ENCODE measurements around the gene PRKCD.

Gene PRKCD

GRCh38 chr3:53238051-53238850 lies 77.2 kb downstream of the PRKCD start:
- TF ChIP-seq CSDC2 (CRISPR knock-in tag; IDR thresholded peaks at IDR 0.05) (peak; percentile 32; the same call in 1 of the 2 replicates), ISL1 (CRISPR knock-in tag; IDR thresholded peaks at IDR 0.05) (peak; percentile 78), ZFP30 (CRISPR knock-in tag; IDR thresholded peaks at IDR 0.05) (0 out of 2 replicates have a peak, but pooled peaks have one; percentile 24), ZNF8 (CRISPR knock-in tag; IDR thresholded peaks at IDR 0.05) (no peak), TCF4 (CRISPR knock-in tag; IDR thresholded peaks at IDR 0.05; ENCODE audit: borderline replicate concordance) (no peak), CREB5 (CRISPR knock-in tag; IDR thresholded peaks at IDR 0.05; ENCODE audit: low read depth) (no peak), RARB (CRISPR knock-in tag; IDR thresholded peaks at IDR 0.05) (no peak), ZFP3 (CRISPR knock-in tag; IDR thresholded peaks at IDR 0.05) (peak; percentile 51; the same call in 1 of the 2 replicates)
- peak; percentile 93 for ATAC-seq

GRCh38 chr3:53238886-53239285 lies 77.9 kb downstream of the PRKCD start:
- TF ChIP-seq TSHZ2 (CRISPR knock-in tag; IDR thresholded peaks at IDR 0.05) (no peak), OSR1 (CRISPR knock-in tag; IDR thresholded peaks at IDR 0.05) (no peak), RARB (CRISPR knock-in tag; IDR thresholded peaks at IDR 0.05) (no peak), ZNF565 (CRISPR knock-in tag; conservative IDR thresholded peaks at IDR 0.05; ENCODE audit: low read depth) (no peak)
- no peak for ATAC-seq

GRCh38 chr3:53239800-53240199 lies 78.8 kb downstream of the PRKCD start:
- no peak for TF ChIP-seq RARB (CRISPR knock-in tag; IDR thresholded peaks at IDR 0.05)
- no peak for TF ChIP-seq GLIS3 (CRISPR knock-in tag; IDR thresholded peaks at IDR 0.05)
- TF ChIP-seq PATZ1 (CRISPR knock-in tag; IDR thresholded peaks at IDR 0.05; ENCODE audit: borderline replicate concordance), result no peak
- TF ChIP-seq TOX (CRISPR knock-in tag; IDR thresholded peaks at IDR 0.05; ENCODE audit: borderline replicate concordance), result no peak
- TF ChIP-seq ARNTL (CRISPR knock-in tag; IDR thresholded peaks at IDR 0.05; ENCODE audit: borderline replicate concordance, low read depth), result no peak
- no peak for TF ChIP-seq TSHZ2 (CRISPR knock-in tag; IDR thresholded peaks at IDR 0.05)
- TF ChIP-seq ZNF70 (CRISPR knock-in tag; IDR thresholded peaks at IDR 0.05), result no peak

GRCh38 chr3:53240989-53241972 lies 80.3 kb downstream of the PRKCD start:
- TF ChIP-seq BACH2 (CRISPR knock-in tag; IDR thresholded peaks at IDR 0.05; ENCODE audit: borderline replicate concordance), result no peak
- no peak for ATAC-seq

More at GRCh38 chr3:53239800-53240199, 78.8 kb downstream of the PRKCD start:
- no peak for ATAC-seq

All from SK-N-SH treated with all-trans-retinoic acid at 6 μM for 48 hours (cell line).